Fibroblast of peridontal ligament (primary cell): ENCODE results near the gene LDLRAD4.

Experiments used
- DNase-seq: peaks from one replicate; pipeline ENCODE4 v3.0.0-alpha.2; 2010; ENCODE audit errors: extremely low read depth

LDLRAD4 gene

GRCh38 chr18:13629841-13630715 lies 411.5 kb downstream of the LDLRAD4 start:
- peak; percentile 49 for DNase-seq

GRCh38 chr18:13630716-13631268 lies 412.2 kb downstream of the LDLRAD4 start:
- no peak for DNase-seq

DNA sequence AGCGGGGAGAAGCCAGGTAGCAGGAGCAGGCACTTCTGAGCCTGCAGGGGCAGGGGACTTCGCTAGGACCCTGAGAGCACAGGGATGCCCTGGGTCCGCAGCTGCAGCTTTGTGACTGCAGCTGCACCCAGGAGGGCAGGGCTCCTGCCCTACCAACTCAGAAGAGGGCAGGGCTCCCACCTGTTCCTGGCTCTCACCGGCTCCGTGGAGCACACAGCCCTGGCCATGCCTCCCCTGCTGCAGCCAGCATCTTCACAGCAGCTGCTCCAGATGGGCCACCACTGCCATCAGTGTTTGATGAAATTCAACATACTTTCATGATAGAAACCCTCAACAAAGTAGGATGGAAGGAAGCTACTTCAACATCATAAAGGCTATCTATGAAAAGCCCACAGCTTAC lies 415.1 kb downstream of the LDLRAD4 start:
- no peak for DNase-seq

DNA sequence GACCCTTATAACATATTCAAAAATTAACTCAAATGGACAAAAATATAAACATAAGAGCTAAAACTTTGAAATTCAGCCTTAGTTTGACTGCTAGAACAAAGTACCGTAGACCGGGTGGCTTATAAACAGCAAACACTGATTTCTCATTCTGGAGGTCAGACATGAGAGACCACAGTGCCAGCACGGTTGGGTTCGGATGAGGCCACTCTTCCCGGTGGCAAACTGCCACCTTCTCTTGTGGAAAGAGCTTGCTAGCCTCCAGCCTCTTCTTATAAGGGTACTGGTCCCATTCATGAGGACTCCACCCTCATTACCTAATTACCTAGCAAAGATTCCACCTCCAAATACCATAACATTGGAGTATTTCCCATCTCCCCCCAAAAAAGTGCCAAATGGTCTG lies 416.5 kb downstream of the LDLRAD4 start:
- DNase-seq, result no peak

DNA sequence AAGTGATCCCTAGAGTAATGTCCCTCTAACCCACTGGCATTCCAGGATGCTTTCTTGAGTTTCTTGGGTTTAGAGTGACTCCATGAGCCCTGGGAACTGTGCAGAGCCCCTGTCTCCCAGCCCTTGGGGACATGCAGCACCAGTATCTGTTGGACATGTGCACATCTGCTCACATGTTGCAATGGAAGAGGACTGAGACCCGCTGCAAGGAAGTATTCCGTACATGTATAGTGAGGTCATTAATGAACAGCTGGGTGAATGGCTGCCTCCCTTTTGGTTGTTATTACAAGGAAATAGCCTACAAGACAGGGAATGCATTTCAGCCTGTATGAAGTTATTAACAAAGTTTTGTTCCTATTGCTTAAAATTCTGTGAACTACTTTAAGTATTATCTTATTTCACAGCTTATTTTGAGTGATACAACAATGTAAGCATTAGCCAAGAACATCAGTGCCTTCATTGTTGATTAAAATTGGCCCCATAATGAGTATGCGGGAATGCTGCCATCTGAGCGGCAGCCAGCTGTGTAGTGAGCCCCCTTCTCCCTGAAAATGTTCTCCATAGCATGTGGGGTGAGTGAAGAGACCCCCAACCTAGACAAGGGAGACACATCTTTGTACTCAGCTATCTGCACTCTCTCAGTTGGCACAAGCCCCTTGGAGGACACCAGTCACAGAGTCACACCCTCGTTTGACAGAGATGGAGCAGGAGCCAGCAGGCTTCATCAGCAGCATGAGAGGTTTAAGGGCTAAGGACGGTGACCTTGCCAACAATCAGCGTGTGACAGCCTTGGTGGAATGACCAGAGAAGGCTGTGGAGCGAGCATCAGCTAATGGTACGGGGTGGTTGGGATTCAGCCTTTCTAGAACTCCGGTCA lies 420.4 kb downstream of the LDLRAD4 start:
- DNase-seq, result no peak

DNA sequence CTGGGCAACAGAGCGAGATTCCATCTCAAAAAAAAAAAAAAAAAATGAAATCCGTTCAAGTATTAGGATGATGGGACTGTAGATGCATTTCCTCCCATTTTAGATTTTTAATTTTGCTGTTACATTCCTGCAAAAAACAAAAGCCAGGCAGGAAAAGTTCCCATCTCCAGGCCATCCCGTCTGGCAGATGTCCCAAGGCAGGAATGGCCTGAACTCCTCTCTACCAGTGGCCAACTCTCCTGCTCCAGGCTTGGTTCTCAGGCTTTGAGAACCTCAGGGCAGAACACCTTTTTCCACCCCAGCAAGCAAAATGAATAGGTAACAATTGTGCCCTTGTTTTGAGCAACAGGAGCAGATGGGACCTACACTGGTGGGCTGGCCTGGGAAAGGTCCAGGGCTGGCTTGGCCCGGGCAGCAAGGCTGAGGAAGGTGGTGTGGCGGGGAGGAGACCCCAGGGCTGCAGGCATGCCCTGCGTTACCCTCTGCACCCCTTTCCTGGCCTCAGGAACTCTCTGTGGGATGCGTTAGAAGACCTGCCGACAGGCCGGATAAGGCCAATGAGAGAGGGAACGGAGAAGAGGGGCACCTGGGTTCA lies 421.8 kb downstream of the LDLRAD4 start:
- DNase-seq, result no peak

GRCh38 chr18:13641551-13642439 lies 423.2 kb downstream of the LDLRAD4 start:
- DNase-seq, result no peak

GRCh38 chr18:13642440-13642827 lies 423.9 kb downstream of the LDLRAD4 start:
- DNase-seq, result no peak

DNA sequence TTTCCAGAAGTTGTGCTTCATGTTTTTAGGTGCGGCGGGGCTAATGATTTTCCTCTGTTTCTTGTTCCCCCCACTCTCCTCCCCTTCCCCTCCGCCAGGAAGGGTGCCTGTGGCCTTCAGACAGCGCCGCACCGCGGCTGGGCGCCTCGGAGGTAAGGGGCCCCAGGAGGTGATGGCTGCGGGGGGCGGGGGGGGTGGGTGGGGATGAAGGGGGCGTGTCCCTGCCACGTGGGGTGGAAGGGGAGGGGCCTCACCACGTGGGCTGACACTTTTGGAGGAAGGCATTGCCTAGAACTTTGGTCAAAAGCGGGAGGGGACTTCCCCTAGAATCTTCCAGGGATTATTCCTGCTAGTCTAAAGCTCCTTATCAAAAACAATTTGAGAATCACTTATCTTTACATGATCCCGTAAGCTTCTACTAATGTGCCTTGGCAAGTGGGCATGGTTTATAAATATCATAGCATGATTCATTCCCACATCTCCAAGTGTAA lies 424.7 kb downstream of the LDLRAD4 start:
- no peak for DNase-seq

DNA sequence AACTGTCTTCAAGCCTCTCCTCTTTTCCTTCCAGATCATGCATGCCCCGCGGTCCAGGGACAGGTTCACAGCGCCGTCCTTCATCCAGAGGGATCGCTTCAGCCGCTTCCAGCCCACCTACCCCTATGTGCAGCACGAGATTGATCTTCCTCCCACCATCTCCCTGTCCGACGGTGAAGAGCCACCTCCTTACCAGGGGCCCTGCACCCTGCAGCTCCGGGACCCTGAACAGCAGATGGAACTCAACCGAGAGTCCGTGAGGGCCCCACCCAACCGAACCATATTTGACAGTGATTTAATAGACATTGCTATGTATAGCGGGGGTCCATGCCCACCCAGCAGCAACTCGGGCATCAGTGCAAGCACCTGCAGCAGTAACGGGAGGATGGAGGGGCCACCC lies 426.5 kb downstream of the LDLRAD4 start:
- no peak for DNase-seq

DNA sequence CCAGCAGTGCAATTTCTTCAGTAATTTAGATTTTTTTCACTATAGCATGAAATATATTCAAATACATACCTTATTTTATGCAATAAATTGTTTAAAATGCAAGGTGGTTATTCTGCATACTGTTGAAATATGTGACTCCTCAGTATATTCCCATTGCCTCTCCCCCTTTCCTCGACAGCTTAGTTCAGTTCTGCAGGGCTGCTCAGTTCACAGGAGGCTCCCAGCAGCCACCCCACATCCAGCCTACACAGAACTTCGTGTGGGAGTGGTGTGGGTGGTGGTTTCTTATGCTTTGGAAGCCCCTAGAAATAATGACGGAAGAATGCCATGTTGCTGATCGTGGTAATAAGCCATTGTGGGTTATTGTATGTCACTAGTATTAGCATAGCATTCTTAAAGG lies 428.1 kb downstream of the LDLRAD4 start:
- DNase-seq, result no peak

DNA sequence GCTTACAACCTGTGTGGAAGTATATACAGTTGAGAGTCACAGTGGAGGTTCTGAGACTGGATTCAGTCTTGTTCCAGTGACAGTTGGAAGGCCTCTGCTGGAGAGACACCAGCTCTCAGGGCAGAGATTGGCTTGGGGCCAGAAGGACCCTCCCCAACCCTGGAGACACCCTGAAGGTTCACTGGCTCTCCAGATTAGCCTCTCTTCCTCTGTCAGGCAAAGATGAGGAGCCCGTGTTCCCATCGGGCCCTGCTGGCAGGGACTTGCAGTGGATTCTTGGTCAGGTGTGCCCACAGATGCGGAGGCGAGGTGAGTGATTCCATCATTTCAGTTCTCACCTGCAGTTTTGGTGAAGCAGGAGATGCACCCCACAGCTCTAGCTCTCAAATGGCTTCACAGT lies 429.2 kb downstream of the LDLRAD4 start:
- no peak for DNase-seq

- no peak for DNase-seq
Observed at GRCh38 chr18:13649397-13650390, 431.1 kb downstream of the LDLRAD4 start.

GRCh38 chr18:13653746-13654433 lies 435.3 kb downstream of the LDLRAD4 start:
- DNase-seq, result no peak

DNA sequence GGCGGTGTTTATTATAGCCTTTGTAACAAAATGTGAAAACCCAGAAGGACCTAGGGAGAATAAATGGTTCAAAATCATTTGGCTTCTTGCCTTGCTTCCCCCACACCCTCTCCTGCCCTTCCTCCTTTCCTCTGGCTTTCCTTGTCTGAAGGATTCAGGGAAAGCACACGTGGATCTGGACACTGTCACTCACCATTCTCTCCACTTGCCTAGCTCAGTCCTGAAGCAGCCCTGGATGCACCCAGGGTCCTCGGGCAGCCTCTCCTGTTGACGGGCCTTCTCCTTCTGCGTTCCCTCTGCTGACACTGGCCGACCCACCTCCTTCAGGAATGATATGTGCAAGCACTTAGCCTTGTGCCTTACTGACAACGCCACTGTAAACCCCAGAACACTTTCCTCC lies 439.4 kb downstream of the LDLRAD4 start:
- no peak for DNase-seq

GRCh38 chr18:13658436-13659204 lies 440.1 kb downstream of the LDLRAD4 start:
- DNase-seq, result no peak

GRCh38 chr18:13660510-13660909 lies 441.9 kb downstream of the LDLRAD4 start:
- no peak for DNase-seq

- DNase-seq, result no peak
Observed at GRCh38 chr18:13661051-13661778, 442.7 kb downstream of the LDLRAD4 start.
